ENCODE results near the gene SPDL1.
"Not testable (repeated sequence)": the region's sequence is repeated elsewhere in the genome, so short reads cannot be mapped to it uniquely, and the experiment has no call there.

Gene SPDL1

DNA sequence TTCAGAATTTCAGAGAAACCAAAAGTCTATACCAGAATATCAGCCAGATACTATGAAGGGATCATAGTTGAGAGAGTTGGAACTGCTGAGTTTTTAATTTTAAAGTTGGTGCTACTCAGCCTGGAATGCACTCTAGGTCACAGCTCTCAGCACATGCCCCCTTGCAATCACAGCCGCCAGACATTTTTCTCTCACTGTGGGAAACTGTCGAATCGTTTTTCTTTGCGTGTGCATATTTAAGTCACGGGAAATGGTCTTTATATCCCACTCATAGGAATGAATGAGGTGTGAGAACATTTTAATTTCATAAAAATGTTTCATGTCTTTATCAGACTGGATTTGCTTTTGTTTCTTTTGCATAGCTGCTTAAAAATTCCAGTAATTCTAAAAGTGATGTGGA is 12.2 kb upstream of the SPDL1 start:
- no peak for DNase-seq

DNA sequence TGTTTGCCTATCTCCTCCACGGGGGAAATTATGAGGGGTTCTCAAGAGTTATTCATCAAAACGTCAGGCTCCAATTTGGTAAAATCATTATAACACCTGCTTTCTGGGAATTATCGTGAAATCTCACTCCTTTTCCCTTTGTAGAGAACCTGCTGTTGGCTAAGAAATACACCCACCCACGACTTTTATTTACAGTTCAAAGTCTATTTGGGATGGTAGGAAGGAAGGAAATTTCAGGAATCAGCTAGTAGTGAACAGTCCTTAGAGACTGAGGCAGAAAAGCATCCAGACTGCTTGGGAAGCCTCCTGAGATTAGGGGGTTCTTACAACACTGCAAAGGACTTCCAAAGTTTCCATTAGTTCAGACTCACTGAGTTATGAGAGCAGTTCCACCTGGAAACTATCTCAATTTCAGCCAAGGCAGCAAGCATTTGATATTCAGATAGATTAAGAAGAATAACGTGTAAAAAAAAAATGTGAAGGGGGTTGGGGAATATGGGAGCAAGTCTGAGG is 9.4 kb upstream of the SPDL1 start:
- DNase-seq: no peak

GRCh38 chr5:169576181-169576598 is 7.4 kb upstream of the SPDL1 start:
- DNase-seq: no peak

DNA sequence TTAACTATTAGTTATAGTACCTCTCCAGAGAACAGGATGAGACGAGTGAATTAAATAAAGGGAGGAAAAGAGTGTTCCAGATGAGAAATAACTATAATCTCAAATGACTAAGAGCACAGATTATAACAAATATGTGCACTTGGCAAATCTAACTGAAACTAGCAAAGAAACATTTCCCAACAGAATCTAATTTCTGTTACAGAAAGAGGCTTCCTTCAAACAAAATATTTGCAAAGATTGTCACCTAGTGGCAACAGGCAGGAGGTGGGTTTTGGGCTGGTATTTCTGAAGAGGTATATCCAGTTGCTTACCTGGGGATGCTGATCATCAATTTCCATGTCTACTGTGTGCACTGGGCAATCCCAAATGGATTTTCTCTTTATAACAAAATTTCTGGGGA is 5.6 kb upstream of the SPDL1 start:
- no peak for DNase-seq

DNA sequence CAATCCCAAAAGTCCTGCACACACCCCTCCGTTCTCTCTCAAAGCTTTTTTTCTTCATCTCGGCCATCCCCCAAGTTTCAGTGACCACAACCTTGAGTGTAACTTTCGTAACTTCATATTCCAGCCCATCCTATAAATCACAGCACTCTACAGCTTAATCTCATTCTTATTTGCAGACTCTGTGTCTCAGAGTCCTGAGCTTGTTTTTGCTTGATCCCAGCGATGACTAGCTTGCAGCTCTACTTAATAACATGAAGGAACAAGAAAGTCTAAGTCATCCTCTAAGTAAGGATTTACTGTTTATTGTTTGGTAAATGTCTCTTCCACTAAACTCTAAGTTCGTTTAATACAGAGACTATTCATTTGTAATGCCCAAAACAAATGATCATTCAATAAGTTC is 2.6 kb upstream of the SPDL1 start:
- no peak for DNase-seq

GRCh38 chr5:169581580-169582227 is 1.9 kb upstream of the SPDL1 start:
- peak in 25 of 51 donors; percentile 0 to 50 (median 12) for DNase-seq

DNA sequence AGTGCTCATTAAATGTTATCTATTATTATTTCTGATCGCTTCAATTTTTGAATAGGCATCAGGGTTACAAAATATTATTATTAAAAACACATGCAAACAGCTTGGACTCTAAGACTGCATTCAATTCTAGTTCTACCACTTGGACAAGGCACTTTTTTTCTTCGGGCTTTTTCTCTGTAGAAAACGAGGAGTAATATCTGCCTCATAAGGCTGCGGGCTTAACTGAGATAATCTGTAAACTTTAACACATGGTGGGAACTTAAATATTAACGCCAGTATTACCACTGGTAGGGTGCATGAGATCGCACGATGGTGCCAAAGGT is 511 bp upstream of the SPDL1 start:
- no peak for DNase-seq

- no peak for DNase-seq
Observed at GRCh38 chr5:169584998-169585451, 1.5 kb downstream of the SPDL1 start.

GRCh38 chr5:169590602-169591001 is 7.0 kb downstream of the SPDL1 start:
- DNase-seq: no peak

- DNase-seq: no peak
Observed at GRCh38 chr5:169591636-169592035, 8.1 kb downstream of the SPDL1 start.

DNA sequence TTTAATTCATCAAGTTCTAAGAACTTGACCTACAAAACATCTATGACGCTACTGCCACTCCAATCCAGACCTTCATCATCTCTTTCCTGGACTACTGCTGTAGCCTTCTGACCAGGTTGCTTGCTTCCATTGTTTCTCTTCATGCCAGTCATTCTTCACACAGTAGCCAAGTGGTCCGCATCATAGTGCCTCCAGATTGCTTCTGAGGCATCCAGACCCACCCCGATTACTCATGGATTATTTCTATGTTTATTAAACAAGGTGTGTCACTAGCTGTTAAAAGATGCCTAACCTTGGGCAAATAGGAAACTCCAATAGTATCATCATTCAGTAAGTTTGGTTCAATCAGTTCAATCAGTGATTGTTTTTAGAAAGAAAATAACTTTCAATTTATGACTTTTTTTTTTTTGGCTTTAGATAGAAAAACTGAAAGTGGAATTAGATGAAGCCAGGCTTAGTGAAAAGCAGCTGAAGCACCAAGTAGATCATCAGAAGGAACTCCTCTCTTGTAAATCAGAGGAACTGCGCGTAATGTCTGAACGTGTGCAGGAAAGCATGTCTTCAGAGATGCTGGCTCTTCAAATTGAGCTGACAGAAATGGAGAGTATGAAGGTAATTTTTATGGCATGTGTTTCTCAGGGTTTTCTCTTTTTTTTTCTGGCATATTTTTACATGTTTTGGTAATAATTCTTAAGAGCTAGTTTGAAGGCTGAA is 9.5 kb downstream of the SPDL1 start:
- DNase-seq: no peak

- no peak for DNase-seq
Observed at GRCh38 chr5:169595172-169595820, 11.7 kb downstream of the SPDL1 start.

GRCh38 chr5:169599451-169599850 is 15.9 kb downstream of the SPDL1 start:
- DNase-seq: no peak

- no peak for DNase-seq
Observed at GRCh38 chr5:169602535-169602934, 19.0 kb downstream of the SPDL1 start.

- DNase-seq: no peak
Observed at GRCh38 chr5:169606279-169606678, 22.7 kb downstream of the SPDL1 start.

DNA sequence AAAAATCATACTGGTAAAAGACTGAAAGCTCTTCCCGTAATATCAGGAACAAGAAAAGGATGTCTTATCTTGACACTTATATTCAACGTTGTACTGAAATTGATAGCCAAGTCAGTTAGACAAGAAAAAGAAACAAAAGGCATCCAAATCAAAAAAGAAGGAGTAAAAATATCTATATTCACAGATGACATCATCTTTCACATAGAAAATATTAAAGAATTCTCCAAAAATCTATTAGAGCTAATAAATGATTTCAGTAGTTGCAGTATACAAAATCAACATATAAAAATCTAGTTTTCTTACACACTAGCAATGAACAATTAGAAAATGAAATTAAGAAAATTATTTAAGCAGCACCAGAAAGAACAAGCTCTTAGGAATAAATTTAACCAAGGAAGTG is 24.3 kb downstream of the SPDL1 start:
- no peak for DNase-seq

DNA sequence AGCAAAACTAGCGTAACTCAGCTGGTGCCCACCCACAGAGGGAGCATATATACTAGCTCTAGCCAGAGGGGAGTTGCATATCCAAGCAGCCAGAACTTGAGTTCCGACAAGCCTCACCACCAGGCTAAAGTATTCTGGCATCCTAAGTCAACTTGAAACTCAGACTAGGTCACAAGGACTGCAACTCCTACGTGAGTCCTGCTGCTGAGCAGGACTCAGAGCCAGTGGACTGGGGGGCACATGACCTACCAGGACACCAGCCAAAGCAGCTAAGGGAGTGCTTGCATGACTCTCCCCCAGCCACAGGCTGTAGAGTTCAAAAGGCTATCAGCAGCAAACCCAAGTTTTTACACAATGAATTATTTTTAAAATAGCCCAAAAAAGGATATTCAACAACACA is 26.1 kb downstream of the SPDL1 start:
- no peak for DNase-seq

DNA sequence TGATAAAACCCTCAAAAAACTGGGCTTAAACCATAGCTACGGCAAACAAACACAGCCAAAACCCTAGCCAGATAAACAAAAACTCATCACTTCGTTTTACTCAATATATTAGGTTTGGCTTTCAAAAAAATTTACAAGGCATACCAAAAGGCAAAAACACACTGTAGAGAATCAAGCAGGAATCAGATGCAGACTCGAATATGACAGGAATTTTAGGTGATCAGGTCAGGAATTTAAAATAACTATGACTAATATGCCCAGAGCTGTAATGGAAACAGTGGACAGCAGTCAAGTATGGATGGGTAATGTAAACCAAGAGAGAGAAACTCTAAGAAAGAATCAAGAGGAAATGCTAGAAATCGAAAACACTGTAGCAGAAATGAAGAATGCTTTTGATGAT is 27.0 kb downstream of the SPDL1 start:
- no peak for DNase-seq

DNA sequence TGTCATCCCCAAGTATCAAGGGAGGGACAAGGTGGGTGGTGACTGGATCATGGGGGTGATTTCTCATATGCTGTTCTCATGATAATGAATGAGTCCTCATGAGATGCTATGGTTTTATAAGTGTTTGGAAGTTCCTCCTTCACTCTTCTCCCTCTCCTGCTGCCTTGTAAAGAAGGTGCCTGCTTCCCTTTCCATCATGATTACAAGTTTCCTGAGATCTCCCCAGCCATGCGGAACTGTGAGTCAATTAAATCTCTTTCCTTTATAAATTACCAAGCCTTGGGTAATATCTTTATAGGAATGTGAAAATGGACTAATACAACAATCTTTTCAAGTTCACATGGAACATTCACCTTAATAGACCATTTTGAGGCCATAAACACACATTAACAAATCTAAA is 32.0 kb downstream of the SPDL1 start:
- DNase-seq: no peak

DNA sequence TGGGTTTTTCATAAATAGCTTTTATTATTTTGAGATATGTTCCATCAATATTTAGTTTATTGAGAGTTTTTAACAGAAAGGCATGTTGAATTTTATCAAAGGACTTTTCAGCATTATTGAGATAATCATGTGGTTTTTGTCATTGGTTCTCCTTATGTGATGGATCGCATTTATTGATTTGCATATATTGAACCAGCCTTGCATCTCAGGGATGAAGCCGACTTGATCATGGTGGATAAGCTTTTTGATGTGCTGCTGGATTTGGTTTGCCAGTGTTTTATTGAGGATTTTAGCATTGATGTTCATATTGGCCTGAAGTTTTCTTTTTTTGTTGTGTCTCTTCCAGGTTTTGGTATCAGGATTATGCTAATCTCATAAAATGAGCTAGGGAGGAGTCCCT is 40.7 kb downstream of the SPDL1 start:
- not testable (repeated sequence) for DNase-seq

DNA sequence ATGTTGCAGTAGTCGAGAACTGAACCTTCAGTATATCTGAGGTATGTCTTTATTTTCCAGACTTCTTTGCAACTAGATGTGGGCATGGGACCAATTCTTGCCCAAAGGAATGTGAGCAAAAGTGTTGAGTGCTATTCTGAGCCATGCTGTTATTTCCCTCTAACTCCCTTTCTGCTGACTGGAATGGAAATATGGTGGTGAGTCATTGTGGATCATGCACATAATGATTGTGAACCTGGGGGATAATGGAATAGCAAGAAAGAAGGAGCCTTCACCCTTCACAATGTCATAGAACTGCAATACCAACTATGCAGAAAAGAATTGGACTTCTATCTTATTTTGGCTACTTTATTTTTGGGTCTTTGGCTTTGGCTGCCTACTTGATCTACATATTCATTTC is 43.2 kb downstream of the SPDL1 start:
- DNase-seq: no peak

DNA sequence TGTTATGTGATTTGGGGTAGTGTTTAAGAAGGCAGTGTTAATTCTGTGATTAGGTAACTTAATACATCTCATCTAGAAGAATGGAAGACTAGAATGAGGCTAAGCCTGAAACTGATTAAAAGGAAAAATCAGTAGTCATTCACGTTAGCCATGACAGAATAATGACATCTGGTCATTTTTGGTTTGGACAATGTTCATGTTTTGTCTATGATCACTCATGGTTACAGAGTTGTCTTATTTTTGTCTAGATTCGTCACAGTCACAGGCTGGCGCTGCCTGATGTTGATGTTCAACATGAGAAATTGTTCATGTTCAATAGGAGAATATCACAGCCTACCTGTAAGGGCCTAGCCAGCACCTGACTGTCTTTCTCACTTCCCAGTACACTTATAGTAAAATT is 44.0 kb downstream of the SPDL1 start:
- DNase-seq: no peak

DNA sequence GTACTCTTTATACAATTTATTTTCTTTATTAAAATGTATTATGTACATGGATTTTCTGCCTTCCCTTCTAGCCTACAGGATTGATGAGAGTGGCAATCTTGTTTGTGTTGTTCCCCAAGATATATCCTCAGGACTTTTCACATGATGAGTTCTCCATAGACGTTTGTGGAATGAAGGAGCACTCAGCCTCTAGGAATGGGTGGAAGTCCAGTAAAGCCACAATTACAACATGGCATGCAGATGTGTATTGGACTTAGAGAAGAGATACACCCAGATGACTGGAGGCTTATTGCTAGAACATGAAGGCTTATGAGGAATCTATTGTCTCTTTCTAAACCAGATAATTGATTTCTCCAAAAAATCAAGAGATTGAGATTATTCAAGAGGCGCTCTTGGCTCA is 45.3 kb downstream of the SPDL1 start:
- no peak for DNase-seq

All from hypothalamus (tissue), 51 donors.